ENCODE data around the gene NCOA1. TPM values are rescaled to one million over a fixed set of nuclear protein-coding genes. Genes with fewer than 3 reads are reported as not detected.
A peak's percentile ranks its signal among the peaks of the same experiment; 100 is the strongest.

The NCOA1 gene
- total RNA-seq, 2 donors from 2014 or later: 20.1 to 22.6 TPM

DNA sequence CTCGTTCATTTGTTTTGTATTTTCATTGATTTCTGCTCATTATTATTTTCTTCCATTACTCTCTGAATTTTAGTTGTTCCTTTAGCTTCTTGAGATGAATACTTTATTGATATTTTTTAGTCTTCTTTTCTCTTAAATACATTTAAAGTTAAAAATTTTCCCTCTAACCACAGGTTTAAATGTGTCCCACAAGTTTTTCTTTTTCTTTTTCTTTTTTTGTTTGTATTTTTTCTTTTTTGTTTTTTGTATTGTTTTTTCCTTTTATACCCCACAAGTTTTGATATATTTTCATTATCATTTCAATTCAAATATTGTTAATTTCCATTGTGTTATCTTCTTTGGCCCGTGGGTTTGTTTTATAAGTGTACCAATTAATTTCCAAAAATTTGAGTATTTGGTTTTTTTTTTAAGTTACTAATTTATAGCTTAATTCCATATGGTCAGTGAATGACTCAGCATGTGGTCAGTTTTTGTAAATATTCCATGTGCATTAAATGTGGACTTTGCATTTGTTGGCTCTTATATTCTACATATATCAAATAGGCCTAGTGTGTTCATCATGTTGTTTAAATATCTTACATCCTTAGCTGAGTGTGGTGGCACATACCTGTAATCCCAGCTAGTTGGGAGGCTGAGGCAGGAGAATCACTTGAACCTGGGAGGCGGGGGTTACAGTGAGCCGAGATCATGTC, 318.4 kb downstream of the NCOA1 start:
- Mint-ChIP-seq H3K27ac (no peak overlapping the region), H3K9me3 (peaks cover 36% of the 10 kb centered on the region), H3K36me3 (ENCODE audit: low read depth) (peaks cover 64% of the 10 kb centered on the region), H3K4me1 (peaks cover 6% of the 10 kb centered on the region), H3K4me3 (no peak overlapping the region), H3K27me3 (ENCODE audit: insufficient read depth) (no peaks in the 10 kb centered on the region)
- peaks cover 71% of the 10 kb centered on the region for H3K36me3 ChIP-seq (ENCODE audit: control insufficient read depth, insufficient read depth, low read length)
- no peak overlapping the region for H3K27ac ChIP-seq (ENCODE audit: low read depth, low read length)
- H3K9me3 ChIP-seq (ENCODE audit: control insufficient read depth, low read length): peaks cover 30% of the 10 kb centered on the region
- H3K9ac ChIP-seq (ENCODE audit: extremely low read depth, low read length, poor library complexity, severe bottlenecking): no peak overlapping the region
- WGBS, 2 experiments (ENCODE audit: insufficient coverage in 1 of 2, insufficient read length in 1 of 2): 91% methylated on average over 3 of the region's 4 CpGs; no CpG with 5 or more reads in 1 of the 2 experiments
- no peaks in the 10 kb centered on the region for H3K27me3 ChIP-seq (ENCODE audit: control insufficient read depth, insufficient read depth, low read length, poor library complexity, severe bottlenecking)
- no peak overlapping the region for H3K4me3 ChIP-seq (ENCODE audit: low read length)
- TF ChIP-seq, protein P1, sequence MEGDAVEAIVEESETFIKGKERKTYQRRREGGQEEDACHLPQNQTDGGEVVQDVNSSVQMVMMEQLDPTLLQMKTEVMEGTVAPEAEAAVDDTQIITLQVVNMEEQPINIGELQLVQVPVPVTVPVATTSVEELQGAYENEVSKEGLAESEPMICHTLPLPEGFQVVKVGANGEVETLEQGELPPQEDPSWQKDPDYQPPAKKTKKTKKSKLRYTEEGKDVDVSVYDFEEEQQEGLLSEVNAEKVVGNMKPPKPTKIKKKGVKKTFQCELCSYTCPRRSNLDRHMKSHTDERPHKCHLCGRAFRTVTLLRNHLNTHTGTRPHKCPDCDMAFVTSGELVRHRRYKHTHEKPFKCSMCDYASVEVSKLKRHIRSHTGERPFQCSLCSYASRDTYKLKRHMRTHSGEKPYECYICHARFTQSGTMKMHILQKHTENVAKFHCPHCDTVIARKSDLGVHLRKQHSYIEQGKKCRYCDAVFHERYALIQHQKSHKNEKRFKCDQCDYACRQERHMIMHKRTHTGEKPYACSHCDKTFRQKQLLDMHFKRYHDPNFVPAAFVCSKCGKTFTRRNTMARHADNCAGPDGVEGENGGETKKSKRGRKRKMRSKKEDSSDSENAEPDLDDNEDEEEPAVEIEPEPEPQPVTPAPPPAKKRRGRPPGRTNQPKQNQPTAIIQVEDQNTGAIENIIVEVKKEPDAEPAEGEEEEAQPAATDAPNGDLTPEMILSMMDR (conservative IDR thresholded peaks at IDR 0.05): no peak
- H3K4me1 ChIP-seq (ENCODE audit: control insufficient read depth, insufficient read depth, low read length): no peaks in the 10 kb centered on the region
- no peak for DNase-seq

DNA sequence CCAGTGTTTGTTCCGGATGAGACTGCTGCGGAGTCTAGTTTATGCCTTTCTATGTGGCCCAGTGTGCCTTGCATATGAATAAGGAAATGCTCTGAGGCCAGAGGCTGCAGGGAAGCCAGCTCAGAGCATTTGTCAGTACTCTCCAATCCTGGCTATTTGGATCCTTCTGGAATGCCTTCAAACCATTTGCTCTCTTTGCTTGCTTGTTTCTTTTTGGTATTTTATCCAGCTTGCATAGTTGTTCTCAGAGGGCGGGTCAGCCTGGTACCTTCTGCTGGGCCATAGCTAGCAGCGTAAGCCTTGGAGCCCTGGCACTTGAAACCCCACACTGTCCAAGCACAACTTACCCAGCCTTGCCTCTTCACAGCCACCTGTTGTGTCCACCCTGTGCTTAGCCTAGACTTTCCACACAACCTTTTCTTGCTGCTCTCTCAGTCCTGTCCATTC, 322.7 kb downstream of the NCOA1 start:
- H3K9ac ChIP-seq (ENCODE audit: extremely low read depth, low read length, poor library complexity, severe bottlenecking): no peak overlapping the region
- no peak overlapping the region for H3K4me3 ChIP-seq (ENCODE audit: low read length)
- peaks cover 2% of the 10 kb centered on the region for H3K9me3 Mint-ChIP-seq
- H3K27ac Mint-ChIP-seq: peak overlapping the region; percentile 44
- H3K36me3 ChIP-seq (ENCODE audit: control insufficient read depth, insufficient read depth, low read length): peaks cover 81% of the 10 kb centered on the region
- no peaks in the 10 kb centered on the region for H3K27me3 ChIP-seq (ENCODE audit: control insufficient read depth, insufficient read depth, low read length, poor library complexity, severe bottlenecking)
- no peaks in the 10 kb centered on the region for H3K4me1 ChIP-seq (ENCODE audit: control insufficient read depth, insufficient read depth, low read length)
- no peak overlapping the region for H3K27ac ChIP-seq (ENCODE audit: low read depth, low read length)
- H3K4me3 Mint-ChIP-seq: no peak overlapping the region
- 90 to 94% methylated on average over 4 of the region's 4 CpGs for WGBS, 2 experiments (ENCODE audit: insufficient coverage in 1 of 2, insufficient read length in 1 of 2)
- peaks cover 6% of the 10 kb centered on the region for H3K4me1 Mint-ChIP-seq
- TF ChIP-seq, protein P1 (conservative IDR thresholded peaks at IDR 0.05): no peak
- peak; percentile 33 for DNase-seq
- H3K9me3 ChIP-seq (ENCODE audit: control insufficient read depth, low read length): peaks cover 9% of the 10 kb centered on the region
- peaks cover 58% of the 10 kb centered on the region for H3K36me3 Mint-ChIP-seq (ENCODE audit: low read depth)
- no peaks in the 10 kb centered on the region for H3K27me3 Mint-ChIP-seq (ENCODE audit: insufficient read depth)

DNA sequence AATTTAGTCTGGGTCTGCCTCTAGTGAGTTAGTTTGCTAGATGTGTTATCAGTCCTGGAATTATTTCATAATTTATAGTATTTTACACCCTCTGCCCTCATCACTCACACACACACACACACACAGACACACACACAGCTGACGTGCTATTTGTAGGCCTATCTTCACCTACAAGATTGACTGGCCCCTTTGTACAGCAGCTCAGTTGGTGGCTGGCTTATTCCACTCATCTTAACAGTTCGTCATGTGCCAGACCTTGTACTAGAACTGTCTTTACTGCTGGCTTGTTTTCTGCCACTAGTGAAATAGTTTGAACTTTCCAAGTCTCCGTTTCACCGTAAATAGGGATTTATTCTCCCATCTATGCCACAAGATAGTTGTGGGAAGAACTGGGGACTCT, 323.5 kb downstream of the NCOA1 start:
- Histone ChIP-seq H3K27ac (ENCODE audit: low read depth, low read length) (no peak overlapping the region), H3K9ac (ENCODE audit: extremely low read depth, low read length, poor library complexity, severe bottlenecking) (no peak overlapping the region), H3K4me3 (ENCODE audit: low read length) (no peak overlapping the region), H3K27me3 (ENCODE audit: control insufficient read depth, insufficient read depth, low read length, poor library complexity, severe bottlenecking) (no peaks in the 10 kb centered on the region), H3K9me3 (ENCODE audit: control insufficient read depth, low read length) (peaks cover 9% of the 10 kb centered on the region), H3K4me1 (ENCODE audit: control insufficient read depth, insufficient read depth, low read length) (no peaks in the 10 kb centered on the region), H3K36me3 (ENCODE audit: control insufficient read depth, insufficient read depth, low read length) (peaks cover 83% of the 10 kb centered on the region)
- TF ChIP-seq, protein P1 (conservative IDR thresholded peaks at IDR 0.05): no peak
- peaks cover 2% of the 10 kb centered on the region for H3K9me3 Mint-ChIP-seq
- no peaks in the 10 kb centered on the region for H3K27me3 Mint-ChIP-seq (ENCODE audit: insufficient read depth)
- H3K4me3 Mint-ChIP-seq: no peak overlapping the region
- peaks cover 63% of the 10 kb centered on the region for H3K36me3 Mint-ChIP-seq (ENCODE audit: low read depth)
- H3K27ac Mint-ChIP-seq: no peak overlapping the region
- peak; percentile 10 for DNase-seq
- WGBS, 2 experiments (ENCODE audit: insufficient coverage in 1 of 2, insufficient read length in 1 of 2): 95 to 100% methylated on average over 2 to 4 of the region's 4 CpGs
- peaks cover 6% of the 10 kb centered on the region for H3K4me1 Mint-ChIP-seq

All from endodermal cell (in vitro differentiated cells).